Raji (cell line): ENCODE measurements around the gene RCN2.

ENCODE experiments used
- POLR2A ChIP-seq: IDR thresholded peaks from 2 replicates; pipeline ENCODE4 v1.6.1; 2011; ENCODE audit warnings: low read depth, low read length, control low read depth; ENCODE audit not compliant: insufficient read depth

Gene RCN2

GRCh38 chr15:76986743-76987142 is 55.2 kb downstream of the RCN2 start:
- no peak for TF ChIP-seq POLR2A

GRCh38 chr15:76987276-76987675 is 55.7 kb downstream of the RCN2 start:
- no peak for TF ChIP-seq POLR2A

GRCh38 chr15:76987896-76988860 is 56.6 kb downstream of the RCN2 start:
- no peak for TF ChIP-seq POLR2A

- TF ChIP-seq POLR2A, result no peak
Measured at GRCh38 chr15:76988867-76989780, 57.6 kb downstream of the RCN2 start.

- TF ChIP-seq POLR2A, result no peak
Measured at GRCh38 chr15:76991048-76991447, 59.5 kb downstream of the RCN2 start.

DNA sequence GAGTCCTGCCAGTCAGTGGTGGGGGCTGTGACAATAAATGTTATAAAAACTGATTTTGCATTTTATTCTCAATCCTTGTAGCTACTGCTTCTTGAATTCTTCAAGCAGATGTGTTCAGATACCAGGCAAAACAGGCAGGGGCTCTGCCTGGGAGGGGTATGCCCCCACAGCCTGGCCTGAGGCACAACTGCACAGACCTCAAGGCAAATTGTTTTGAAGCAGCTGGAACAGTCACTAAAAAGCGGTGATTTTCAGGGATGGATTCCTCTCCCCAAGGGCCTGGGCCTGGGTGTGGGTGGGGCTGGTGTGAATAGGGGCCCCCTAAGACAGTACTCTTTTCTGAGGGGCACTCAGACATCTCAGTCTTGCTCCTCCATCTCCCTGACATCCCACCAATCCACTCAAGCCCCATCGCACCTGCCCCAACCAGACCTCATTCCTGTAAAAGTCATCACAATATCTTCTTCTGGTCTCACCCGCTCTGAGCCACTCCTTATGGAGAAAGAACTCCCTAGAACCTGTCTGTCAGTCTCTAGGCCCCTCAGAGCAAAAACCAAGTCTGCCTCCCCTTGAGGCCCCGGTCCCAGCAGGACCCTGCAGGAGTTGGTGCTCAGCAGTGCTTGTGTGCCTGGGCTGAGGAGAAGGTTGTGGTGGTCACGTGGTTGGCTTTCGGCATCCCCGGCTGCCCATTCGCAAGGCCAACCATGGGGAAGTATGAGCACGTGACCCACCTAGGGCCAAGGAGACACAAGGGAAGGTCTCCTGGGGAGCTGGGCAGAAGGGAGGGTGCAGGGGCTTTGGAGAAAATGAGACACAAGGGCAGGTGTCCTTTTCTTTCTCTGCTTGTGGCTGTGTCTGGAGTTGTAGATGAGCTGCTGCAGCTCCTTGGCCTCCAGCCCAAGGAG is 60.4 kb downstream of the RCN2 start:
- TF ChIP-seq POLR2A, result no peak

- TF ChIP-seq POLR2A, result no peak
Measured at GRCh38 chr15:76993114-76993725, 61.7 kb downstream of the RCN2 start.

GRCh38 chr15:76994001-76994400 is 62.5 kb downstream of the RCN2 start:
- TF ChIP-seq POLR2A, result no peak

DNA sequence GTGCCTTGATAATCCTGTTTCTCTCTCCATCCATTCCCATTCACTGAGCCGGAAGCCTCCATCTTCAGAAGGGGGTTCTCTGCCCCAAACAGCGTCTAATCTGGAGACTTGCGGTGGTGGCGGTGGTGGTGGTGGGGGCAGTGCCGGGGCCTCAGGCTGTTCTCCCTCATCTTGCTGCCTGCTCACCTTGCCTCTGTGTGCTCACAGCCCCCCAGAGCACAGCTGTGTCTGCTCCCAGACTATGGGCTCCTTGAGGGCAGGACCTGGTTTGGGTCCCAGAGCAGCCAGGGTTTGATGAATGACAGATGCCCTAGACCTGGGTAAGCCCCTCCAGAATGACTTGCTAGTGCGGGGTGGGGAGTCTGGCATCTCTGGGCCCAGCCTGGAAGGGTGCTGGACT is 62.9 kb downstream of the RCN2 start:
- no peak for TF ChIP-seq POLR2A

- no peak for TF ChIP-seq POLR2A
Measured at GRCh38 chr15:76994971-76995945, 63.7 kb downstream of the RCN2 start, which contains the start of gene PSTPIP1. Gene PSTPIP1, plus strand, starts transcription at chr15:76995126. Its CDS starts 448 bp downstream, at chr15:76995574.

DNA sequence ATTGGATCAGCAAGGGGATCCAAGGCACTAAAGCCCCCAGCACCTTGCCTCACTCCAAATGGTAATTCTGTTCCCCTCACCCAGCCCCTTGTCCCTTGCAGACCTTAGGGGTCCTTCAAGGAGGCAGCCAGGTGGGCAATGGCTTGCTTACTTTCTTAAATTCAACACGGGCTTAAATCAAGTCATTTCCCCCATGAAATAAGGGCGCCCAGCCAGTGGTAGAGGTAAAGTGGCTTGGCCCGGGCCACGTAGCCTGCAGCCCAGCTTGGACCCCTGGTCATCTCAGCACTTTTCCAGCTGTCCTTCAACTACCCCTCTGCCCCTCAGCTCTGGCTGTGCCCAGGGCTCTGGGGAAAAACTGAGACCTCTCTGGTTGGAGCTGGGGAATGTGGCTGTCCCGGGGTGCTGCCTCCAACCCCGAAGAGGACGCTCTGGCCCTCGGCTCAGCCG is 64.6 kb downstream of the RCN2 start:
- TF ChIP-seq POLR2A, result no peak

DNA sequence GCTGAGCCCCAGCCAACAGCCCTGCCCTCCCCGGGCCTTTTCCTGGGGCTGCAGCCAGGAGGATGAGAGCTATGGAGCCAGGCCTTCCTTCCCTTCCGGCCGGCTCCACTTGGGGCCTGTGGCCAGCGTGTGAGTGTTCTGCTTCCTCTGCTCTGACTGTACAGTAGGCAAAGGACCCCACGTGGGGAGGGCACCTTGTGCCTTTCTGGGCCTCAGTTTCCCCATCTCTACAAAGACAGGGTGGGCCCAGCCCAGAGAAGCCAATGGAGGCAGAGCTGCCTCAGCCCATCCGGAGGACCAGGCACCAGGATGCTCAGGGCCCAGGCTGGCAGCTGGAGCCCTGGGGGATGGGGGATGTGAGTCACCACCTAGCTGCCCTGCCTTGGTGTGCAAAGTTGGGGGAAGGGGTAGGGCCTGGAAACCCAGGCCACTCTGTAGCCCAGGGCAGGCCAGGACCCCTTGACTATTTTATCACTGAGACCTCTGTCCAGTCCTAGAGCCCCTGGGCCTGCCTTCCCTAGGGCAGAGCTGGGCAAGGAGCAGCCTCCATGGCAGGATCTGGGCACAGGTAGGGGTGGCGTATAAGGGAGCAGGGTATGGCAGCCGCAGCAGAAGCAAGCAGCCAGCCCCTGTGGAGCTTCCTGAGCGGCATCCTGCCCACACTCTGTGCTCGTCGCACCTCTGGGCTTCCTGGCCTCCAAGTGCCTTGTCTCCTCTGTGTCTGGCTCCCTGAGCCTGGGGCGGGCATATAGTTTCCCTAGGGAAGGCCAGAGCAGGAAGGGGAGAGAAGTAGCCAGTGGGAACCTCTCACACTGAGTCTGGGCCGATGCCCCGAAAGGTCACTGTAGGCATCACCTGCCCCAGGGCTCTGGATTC is 65.2 kb downstream of the RCN2 start:
- TF ChIP-seq POLR2A, result no peak

DNA sequence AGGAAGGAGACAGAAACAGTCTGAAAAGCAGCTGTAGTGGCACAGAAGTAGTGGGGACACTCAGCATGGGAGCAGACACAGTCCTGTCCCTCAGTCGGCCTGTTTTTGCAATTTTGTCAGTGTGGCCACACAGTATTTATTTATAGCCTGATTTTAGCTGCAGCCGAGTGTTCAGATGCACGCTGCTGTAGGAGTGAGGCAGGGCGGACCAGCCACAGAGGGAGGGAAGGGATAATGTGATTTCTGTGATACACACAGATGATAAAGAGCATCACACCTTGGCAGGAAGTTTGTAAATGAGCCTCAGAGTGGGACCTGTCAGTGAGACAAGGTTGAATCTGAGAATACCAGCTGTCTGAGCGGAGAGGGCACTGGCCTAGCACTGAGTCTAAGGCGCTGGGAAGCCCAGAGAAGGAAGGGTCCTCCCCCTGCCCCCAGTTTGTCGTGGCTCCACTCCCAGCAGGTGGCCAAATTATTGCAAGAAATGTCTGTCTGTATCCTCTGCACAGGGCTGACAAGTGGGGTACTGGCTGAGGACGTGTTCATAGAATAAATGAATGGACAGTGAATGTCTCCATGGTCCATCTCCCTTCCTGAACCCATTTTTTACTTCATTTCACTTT is 67.2 kb downstream of the RCN2 start:
- no peak for TF ChIP-seq POLR2A
